Astrocyte of the spinal cord (primary cell): ENCODE data around the gene RNF14.

Experiments used
- DNase-seq: peaks from one replicate; pipeline ENCODE4 v3.0.0; 2011; ENCODE audit warnings: low read depth, low spot score
- H3K4me3 ChIP-seq: 2 replicates; pipeline ENCODE4 v1.5.1; 2011; ENCODE audit warnings: low read depth, mild to moderate bottlenecking, low read length, moderate library complexity
- in situ Hi-C: cut with HindIII; loops from 2 replicates; pipeline ENCODE4 v1.10.0; 2017; ENCODE audit warnings: low sequenced_read_pairs
- TF ChIP-seq, protein P1 (sequence below): IDR thresholded peaks from 2 replicates; pipeline ENCODE4 v1.5.1; 2012; ENCODE audit warnings: low read depth, mild to moderate bottlenecking, low read length, inconsistent platforms

The RNF14 gene

DNA sequence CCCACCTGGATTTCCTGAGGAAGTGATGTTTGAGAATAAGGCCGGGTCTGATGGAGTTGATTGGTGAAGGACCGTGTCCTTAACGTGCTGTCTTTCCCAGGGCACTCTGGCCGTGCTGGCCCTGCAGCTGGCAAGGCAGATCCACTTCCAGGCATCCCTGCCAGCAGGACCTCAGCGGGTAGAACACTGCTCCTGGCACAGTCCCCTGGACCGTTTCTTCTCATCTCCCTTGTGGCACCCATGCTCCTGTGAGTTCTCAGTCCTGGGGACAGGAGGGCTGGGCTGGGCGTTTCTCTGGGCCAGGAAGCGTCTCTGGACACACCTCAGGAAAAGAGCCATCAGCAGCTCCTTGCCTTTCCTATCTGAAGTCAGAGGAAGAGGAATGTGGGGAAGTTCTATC lies 40.9 kb upstream of the RNF14 start:
- no peak for DNase-seq
- in situ Hi-C loops = no loop called here
- TF ChIP-seq, protein P1, sequence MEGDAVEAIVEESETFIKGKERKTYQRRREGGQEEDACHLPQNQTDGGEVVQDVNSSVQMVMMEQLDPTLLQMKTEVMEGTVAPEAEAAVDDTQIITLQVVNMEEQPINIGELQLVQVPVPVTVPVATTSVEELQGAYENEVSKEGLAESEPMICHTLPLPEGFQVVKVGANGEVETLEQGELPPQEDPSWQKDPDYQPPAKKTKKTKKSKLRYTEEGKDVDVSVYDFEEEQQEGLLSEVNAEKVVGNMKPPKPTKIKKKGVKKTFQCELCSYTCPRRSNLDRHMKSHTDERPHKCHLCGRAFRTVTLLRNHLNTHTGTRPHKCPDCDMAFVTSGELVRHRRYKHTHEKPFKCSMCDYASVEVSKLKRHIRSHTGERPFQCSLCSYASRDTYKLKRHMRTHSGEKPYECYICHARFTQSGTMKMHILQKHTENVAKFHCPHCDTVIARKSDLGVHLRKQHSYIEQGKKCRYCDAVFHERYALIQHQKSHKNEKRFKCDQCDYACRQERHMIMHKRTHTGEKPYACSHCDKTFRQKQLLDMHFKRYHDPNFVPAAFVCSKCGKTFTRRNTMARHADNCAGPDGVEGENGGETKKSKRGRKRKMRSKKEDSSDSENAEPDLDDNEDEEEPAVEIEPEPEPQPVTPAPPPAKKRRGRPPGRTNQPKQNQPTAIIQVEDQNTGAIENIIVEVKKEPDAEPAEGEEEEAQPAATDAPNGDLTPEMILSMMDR = no peak
- H3K4me3 ChIP-seq = no peak overlapping the region

DNA sequence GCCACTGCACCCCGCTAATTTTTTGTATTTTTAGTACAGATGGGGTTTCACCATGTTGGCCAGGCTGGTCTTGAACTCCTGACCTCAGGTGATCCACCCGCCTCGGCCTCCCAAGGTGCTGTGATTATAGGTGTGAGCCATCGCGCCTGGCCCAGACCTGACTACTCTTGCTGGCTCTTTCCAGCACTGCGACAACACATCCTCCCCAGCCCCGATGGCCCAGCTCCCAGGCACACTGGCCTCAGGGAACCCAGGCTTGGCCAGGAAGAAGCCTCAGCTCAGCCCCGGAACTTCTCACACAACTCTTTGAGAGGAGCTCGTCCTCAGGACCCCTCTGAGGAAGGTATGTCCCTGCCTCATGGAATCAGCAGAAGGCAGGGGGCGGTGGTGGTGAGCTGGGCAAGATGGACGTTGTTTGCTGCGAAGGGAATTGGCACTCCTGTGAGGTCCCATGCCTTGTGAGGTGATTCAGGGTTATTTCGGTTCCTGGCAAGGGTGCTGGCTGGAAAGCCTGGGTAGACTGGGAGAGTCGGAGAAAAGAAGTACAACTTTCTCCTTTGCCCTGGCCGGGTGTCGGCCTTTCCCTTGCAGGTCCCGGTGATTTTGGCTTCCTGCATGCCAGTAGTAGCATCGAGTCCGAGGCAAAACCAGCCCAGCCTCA lies 39.4 kb upstream of the RNF14 start:
- DNase-seq = no peak
- in situ Hi-C loops = no loop called here
- H3K4me3 ChIP-seq = no peak overlapping the region
- TF ChIP-seq, protein P1 = no peak

DNA sequence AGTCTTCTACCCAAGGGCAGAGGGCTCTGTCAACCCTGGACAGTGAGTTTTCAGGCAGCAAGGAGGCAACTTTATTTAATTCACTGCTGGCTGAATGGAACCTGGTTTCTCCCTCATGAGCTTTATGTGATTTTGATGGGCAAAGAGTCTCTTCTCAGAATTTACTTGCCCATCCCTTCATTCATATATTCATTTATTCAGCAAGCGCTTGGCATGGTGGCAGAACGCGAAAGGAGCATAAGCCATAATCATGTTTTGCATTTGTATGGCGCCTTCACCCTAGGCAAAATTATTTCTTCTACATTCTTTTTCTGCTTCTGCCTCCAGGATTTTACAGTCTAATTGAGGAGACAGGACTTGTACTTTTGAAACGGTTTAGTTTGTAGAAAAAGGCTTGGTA lies 37.2 kb upstream of the RNF14 start:
- in situ Hi-C loops = no loop called here
- TF ChIP-seq, protein P1 = no peak
- H3K4me3 ChIP-seq = no peak overlapping the region
- no peak for DNase-seq

DNA sequence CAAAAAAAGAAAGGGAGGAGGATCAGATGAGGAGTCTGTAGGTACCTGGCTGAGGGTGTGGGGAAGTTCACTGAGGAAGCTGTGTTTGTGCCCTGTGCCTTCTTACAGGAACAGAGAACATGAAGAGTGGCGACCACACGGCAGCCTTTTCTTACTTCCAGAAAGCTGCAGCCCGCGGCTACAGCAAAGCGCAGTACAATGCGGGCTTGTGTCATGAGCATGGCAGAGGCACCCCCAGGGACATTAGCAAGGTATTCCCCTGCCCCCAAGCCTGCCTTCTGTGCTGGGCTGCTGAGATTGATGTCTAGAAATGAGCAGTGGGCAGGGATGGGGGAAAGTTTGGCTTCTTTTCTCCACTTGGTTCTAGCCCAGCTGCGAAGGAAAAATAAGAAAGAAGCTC lies 35.8 kb upstream of the RNF14 start:
- in situ Hi-C loops = no loop called here
- H3K4me3 ChIP-seq = no peak overlapping the region
- TF ChIP-seq, protein P1 = no peak
- DNase-seq = no peak

DNA sequence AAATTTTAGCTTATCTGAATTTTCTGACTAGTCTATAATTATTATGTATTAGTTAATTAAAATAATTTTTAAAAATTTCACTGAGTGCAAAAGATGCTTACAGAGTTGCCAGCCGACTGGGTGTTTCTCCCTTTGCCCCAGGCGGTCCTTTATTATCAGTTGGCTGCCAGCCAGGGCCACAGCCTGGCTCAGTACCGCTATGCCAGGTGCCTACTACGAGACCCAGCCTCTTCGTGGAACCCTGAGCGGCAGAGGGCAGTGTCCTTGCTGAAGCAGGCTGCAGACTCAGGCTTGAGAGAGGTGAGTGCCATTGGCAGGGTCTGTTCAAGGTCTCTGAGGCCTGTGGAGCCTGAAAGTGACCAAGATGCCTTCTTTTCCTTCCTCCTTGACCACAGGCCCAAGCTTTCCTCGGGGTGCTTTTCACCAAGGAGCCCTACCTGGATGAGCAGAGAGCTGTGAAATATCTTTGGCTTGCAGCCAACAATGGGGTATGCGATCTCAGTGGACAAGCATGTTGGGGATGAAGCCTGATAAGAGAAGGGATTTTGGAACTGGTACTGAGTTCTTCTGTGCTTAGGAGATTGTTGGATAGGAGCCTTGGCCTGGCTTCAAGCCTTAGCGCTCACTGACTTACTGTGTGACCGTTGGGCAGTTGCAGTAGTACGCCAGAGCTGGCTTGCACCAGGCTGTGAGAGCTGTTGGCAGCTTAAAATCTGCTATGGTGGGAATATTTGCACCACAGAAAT lies 34.6 kb upstream of the RNF14 start:
- no peak for DNase-seq
- TF ChIP-seq, protein P1 = no peak
- in situ Hi-C loops = no loop called here
- no peak overlapping the region for H3K4me3 ChIP-seq

DNA sequence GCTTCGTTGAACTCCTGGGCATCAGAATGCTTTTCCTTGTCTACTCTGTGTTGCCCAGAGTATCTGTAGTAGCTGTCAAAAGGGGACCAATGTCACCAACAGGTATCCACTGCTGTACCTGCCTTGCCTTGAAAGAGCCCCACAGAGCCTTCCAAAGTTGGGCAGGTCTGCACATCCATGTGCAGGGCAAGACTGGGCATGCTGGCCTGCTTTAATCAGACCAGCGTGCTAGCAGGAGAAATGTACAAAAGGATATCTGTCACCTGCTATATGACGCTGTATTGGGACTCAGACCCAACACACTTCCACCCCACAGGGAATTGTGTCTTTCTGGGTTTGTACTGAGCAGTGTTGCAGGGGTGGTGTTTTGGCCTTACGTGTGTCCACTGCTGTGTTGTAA lies 33.4 kb upstream of the RNF14 start:
- TF ChIP-seq, protein P1 = no peak
- no peak for DNase-seq
- no peak overlapping the region for H3K4me3 ChIP-seq
- in situ Hi-C loops = no loop called here
